DMS79 treated with DMSO at 0.1 percent for 48 hours (cell line): Measurements from ENCODE around the gene WLS.

ENCODE experiments used
- DNase-seq: peaks from one replicate; lab custom pipeline; 2025; lab: John Stamatoyannopoulos, UW

The WLS gene

GRCh38 chr1:68227598-68227997, 4.7 kb downstream of the WLS start:
- no peak for DNase-seq

- DNase-seq, result no peak
These were observed 6.5 kb downstream of the WLS start for GRCh38 chr1:68225781-68226180.

- DNase-seq, result no peak
These were observed 8.6 kb downstream of the WLS start for GRCh38 chr1:68223687-68224086.

- DNase-seq, result no peak
These were observed 10.3 kb downstream of the WLS start for GRCh38 chr1:68221980-68222373.

GRCh38 chr1:68221001-68221979, 11.0 kb downstream of the WLS start:
- DNase-seq, result no peak

- DNase-seq, result no peak
These were observed 11.9 kb downstream of the WLS start for GRCh38 chr1:68220420-68220819.

GRCh38 chr1:68218490-68218889, 13.8 kb downstream of the WLS start:
- DNase-seq, result no peak

GRCh38 chr1:68217618-68218017, 14.7 kb downstream of the WLS start:
- no peak for DNase-seq

GRCh38 chr1:68217060-68217554, 15.2 kb downstream of the WLS start:
- no peak for DNase-seq

GRCh38 chr1:68216089-68216772, 16.1 kb downstream of the WLS start:
- DNase-seq, result no peak

GRCh38 chr1:68213843-68214242, 18.5 kb downstream of the WLS start:
- DNase-seq, result no peak

GRCh38 chr1:68211761-68212380, 20.5 kb downstream of the WLS start:
- DNase-seq, result no peak

GRCh38 chr1:68210829-68211228, 21.5 kb downstream of the WLS start:
- DNase-seq, result no peak

GRCh38 chr1:68210027-68210426, 22.3 kb downstream of the WLS start:
- no peak for DNase-seq

- DNase-seq, result no peak
These were observed 25.3 kb downstream of the WLS start for GRCh38 chr1:68206848-68207689.

GRCh38 chr1:68205794-68206358, 26.4 kb downstream of the WLS start:
- DNase-seq, result no peak

GRCh38 chr1:68204977-68205630, 27.2 kb downstream of the WLS start:
- DNase-seq, result no peak

GRCh38 chr1:68202239-68202832, 30.0 kb downstream of the WLS start:
- no peak for DNase-seq

- no peak for DNase-seq
These were observed 30.6 kb downstream of the WLS start for GRCh38 chr1:68201546-68202238.

GRCh38 chr1:68199603-68200002, 32.7 kb downstream of the WLS start:
- DNase-seq, result no peak
